K562 (cell line): ENCODE measurements around the gene SEH1L. TPM values are rescaled to one million over a fixed set of nuclear protein-coding genes. Genes with fewer than 3 reads are reported as not detected.
A peak's percentile ranks its signal among the peaks of the same experiment; 100 is the strongest.

Source experiments
- CBFA2T3 ChIP-seq: fragments of 450-650 bp; IDR thresholded peaks from 2 replicates; pipeline ENCODE4 v1.6.1; 2017
- GATA2 ChIP-seq: sonication (generic); formaldehyde crosslinking; IDR thresholded peaks from 2 replicates; pipeline ENCODE4 v1.4.0; 2020; ENCODE audit warnings: mild to moderate bottlenecking, missing genetic modification reagents
- LCOR ChIP-seq: sonication (generic); formaldehyde crosslinking; IDR thresholded peaks from 2 replicates; pipeline ENCODE4 v1.8.0; 2022; ENCODE audit warnings: mild to moderate bottlenecking, missing genetic modification reagents
- MCM5 ChIP-seq: fragments of 450-650 bp; IDR thresholded peaks from 2 replicates; pipeline ENCODE4 v1.6.1; 2016; ENCODE audit warnings: low read depth
- MCM7 ChIP-seq, 2 experiments: fragments of 450-650 bp; IDR thresholded peaks; 2 replicates each; pipeline ENCODE4 v1.6.1; 2016 to 2018
- MTA1 ChIP-seq: fragments of 450-650 bp; IDR thresholded peaks from 2 replicates; pipeline ENCODE4 v1.6.1; 2017; ENCODE audit warnings: borderline replicate concordance
- NONO ChIP-seq, 2 experiments: fragments of 200-400 bp in 1 of 2; fragments of 450-650 bp in 1 of 2; formaldehyde crosslinking in 1 of 2; IDR thresholded peaks; 2 replicates each; pipeline ENCODE4 v1.6.1; 2017; ENCODE audit warnings: low read depth in 2 of 2, mild to moderate bottlenecking in 2 of 2, moderate library complexity in 2 of 2, low read length in 1 of 2
- NR2F6 ChIP-seq: fragments of 450-650 bp; formaldehyde crosslinking; IDR thresholded peaks from 2 replicates; pipeline ENCODE4 v1.4.0; 2020; ENCODE audit warnings: mild to moderate bottlenecking
- SRSF9 ChIP-seq: fragments of 200-400 bp; formaldehyde crosslinking; IDR thresholded peaks from 2 replicates; pipeline ENCODE4 v1.6.1; 2017; ENCODE audit warnings: low read depth, low read length, borderline replicate concordance
- TRIM28 ChIP-seq: fragments of 450-650 bp; IDR thresholded peaks from 2 replicates; pipeline ENCODE4 v1.6.1; 2017
- WHSC1 ChIP-seq: IDR thresholded peaks from one replicate; pipeline ENCODE4 v1.6.1; 2012; ENCODE audit warnings: low read length, control low read depth, inconsistent platforms
- ZBTB1 ChIP-seq: sonication (generic); formaldehyde crosslinking; IDR thresholded peaks from 2 replicates; pipeline ENCODE4 v1.8.1; 2023; ENCODE audit warnings: missing genetic modification reagents, low read depth, mild to moderate bottlenecking, borderline replicate concordance
- polyA plus RNA-seq, 8 experiments: library from polyadenylated mRNA; depleted of rRNA in 4 of 8; stranded (reverse) in 5 of 8; unstranded in 3 of 8; fragments of >200 nt; fragmentation: Nextera tagmentation in 2 of 8; fragmentation: Illumina TruSeq in 1 of 8; extraction: Ambion mirVana in 2 of 8; extraction: Trizol in 1 of 8; gene quantifications; 2 replicates each; pipeline versions ENCODE4 v1.2.1 to v1.2.3, GENCODE V29; 2011 to 2014; ENCODE audit warnings: inconsistent platforms in 1 of 8, missing spikeins in 1 of 8
- total RNA-seq, 7 experiments: library from RNA; depleted of rRNA in 6 of 7; stranded (reverse); fragments of >200 nt in 6 of 7; fragmentation: Illumina TruSeq in 2 of 7; extraction: Trizol in 2 of 7; gene quantifications; 2 replicates each; pipeline versions ENCODE4 v1.2.1 to v1.2.3, GENCODE V29; 2011 to 2021; ENCODE audit warnings: low replicate concordance in 1 of 7
- TF ChIP-seq, protein P1 (sequence below): sonication (generic); formaldehyde crosslinking; IDR thresholded peaks from 2 replicates; pipeline ENCODE4 v1.8.0; 2023; ENCODE audit warnings: mild to moderate bottlenecking, missing genetic modification reagents
- TF ChIP-seq, protein P2 (sequence below): fragments of 450-650 bp; formaldehyde crosslinking; IDR thresholded peaks from 2 replicates; pipeline ENCODE4 v1.4.0; 2020; ENCODE audit warnings: mild to moderate bottlenecking, mixed read lengths
- TF ChIP-seq, protein P3 (sequence below): sonication (generic); formaldehyde crosslinking; IDR thresholded peaks from 2 replicates; pipeline ENCODE4 v1.8.1; 2023; ENCODE audit warnings: mild to moderate bottlenecking, missing genetic modification reagents
- TF ChIP-seq, protein P4 (sequence below): fragments of 450-650 bp; IDR thresholded peaks from 2 replicates; pipeline ENCODE4 v1.6.1; 2017; ENCODE audit warnings: mild to moderate bottlenecking, moderate library complexity
- TF ChIP-seq, protein P5 (sequence below): fragments of 250-450 bp; sonication (Bioruptor Pico); IDR thresholded peaks from 2 replicates; pipeline ENCODE4 v1.4.0; 2020; ENCODE audit warnings: mild to moderate bottlenecking, moderate library complexity
- TF ChIP-seq, protein P6 (sequence below): fragments of 250-450 bp; sonication (Bioruptor Pico); IDR thresholded peaks from 2 replicates; pipeline ENCODE4 v1.4.0; 2020; ENCODE audit warnings: mild to moderate bottlenecking

Gene SEH1L
- total and polyA plus RNA-seq, 9 of the 15 experiments (the other 6 are each of a cell fraction or from before 2014, with no cell fraction given), result 62.2 to 180 (median 108) TPM

DNA sequence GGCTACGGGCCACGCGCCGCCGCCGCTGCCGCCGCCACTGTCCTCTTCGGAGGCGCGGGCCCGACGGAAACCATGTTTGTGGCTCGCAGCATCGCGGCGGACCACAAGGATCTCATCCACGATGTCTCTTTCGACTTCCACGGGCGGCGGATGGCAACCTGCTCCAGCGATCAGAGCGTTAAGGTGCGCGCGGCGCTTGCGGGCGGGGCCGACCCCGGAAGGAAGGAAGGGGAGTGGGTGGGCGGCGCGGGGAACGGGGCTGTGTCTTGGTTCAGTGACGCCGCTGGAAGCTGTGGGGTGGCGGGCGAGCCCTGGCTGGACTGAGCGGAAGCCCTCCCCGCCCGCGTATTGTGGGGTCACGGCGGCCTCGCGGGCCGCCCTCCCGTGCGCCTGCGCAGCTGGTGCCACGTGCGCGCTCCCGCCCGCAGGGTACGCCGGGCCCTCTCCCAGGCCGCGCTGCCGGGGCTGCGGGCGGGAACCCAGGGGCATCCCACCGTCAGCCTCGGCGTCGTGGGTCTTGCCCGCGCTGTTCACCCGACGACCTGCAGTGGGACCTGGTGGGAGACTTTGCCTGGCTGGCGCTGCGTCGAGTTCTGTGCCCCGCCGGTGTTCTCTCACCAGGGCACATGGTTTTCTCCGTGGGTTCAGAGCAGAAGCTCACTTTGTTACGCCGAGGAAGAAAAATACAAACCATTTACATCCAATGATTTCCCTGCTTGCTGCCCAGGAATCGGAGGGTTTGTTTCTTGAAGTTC lies 416 bp downstream of the SEH1L start (continued):
- TF ChIP-seq MTA1 (no peak), ZBTB1 (0 out of 2 replicates have a peak, but pooled peaks have one; percentile 71), LCOR (CRISPR knock-in tag) (peak; percentile 74; the same call in 1 of the 2 replicates), CBFA2T3 (no peak), TRIM28 (no peak), MCM7 (IDR thresholded peaks at IDR 0.05) (no peak), MCM5 (no peak), NONO (IDR thresholded peaks at IDR 0.05; ENCODE audit: low read depth in 2 of 2, low read length in 1 of 2) (peak; percentile 63 to 78; a peak in 3 of 4 replicates), SRSF9 (no peak), NR2F6 (CRISPR knock-in tag) (no peak), WHSC1 (no peak), GATA2 (no peak)
- TF ChIP-seq, protein P1, sequence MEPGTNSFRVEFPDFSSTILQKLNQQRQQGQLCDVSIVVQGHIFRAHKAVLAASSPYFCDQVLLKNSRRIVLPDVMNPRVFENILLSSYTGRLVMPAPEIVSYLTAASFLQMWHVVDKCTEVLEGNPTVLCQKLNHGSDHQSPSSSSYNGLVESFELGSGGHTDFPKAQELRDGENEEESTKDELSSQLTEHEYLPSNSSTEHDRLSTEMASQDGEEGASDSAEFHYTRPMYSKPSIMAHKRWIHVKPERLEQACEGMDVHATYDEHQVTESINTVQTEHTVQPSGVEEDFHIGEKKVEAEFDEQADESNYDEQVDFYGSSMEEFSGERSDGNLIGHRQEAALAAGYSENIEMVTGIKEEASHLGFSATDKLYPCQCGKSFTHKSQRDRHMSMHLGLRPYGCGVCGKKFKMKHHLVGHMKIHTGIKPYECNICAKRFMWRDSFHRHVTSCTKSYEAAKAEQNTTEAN (CRISPR knock-in tag), result 0 out of 2 replicates have a peak, but pooled peaks have one; percentile 50
- TF ChIP-seq, protein P2, sequence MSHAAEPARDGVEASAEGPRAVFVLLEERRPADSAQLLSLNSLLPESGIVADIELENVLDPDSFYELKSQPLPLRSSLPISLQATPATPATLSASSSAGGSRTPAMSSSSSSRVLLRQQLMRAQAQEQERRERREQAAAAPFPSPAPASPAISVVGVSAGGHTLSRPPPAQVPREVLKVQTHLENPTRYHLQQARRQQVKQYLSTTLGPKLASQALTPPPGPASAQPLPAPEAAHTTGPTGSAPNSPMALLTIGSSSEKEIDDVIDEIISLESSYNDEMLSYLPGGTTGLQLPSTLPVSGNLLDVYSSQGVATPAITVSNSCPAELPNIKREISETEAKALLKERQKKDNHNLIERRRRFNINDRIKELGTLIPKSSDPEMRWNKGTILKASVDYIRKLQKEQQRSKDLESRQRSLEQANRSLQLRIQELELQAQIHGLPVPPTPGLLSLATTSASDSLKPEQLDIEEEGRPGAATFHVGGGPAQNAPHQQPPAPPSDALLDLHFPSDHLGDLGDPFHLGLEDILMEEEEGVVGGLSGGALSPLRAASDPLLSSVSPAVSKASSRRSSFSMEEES (CRISPR knock-in tag), result no peak
- TF ChIP-seq, protein P3, sequence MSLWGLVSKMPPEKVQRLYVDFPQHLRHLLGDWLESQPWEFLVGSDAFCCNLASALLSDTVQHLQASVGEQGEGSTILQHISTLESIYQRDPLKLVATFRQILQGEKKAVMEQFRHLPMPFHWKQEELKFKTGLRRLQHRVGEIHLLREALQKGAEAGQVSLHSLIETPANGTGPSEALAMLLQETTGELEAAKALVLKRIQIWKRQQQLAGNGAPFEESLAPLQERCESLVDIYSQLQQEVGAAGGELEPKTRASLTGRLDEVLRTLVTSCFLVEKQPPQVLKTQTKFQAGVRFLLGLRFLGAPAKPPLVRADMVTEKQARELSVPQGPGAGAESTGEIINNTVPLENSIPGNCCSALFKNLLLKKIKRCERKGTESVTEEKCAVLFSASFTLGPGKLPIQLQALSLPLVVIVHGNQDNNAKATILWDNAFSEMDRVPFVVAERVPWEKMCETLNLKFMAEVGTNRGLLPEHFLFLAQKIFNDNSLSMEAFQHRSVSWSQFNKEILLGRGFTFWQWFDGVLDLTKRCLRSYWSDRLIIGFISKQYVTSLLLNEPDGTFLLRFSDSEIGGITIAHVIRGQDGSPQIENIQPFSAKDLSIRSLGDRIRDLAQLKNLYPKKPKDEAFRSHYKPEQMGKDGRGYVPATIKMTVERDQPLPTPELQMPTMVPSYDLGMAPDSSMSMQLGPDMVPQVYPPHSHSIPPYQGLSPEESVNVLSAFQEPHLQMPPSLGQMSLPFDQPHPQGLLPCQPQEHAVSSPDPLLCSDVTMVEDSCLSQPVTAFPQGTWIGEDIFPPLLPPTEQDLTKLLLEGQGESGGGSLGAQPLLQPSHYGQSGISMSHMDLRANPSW (CRISPR knock-in tag), result no peak
- TF ChIP-seq, protein P4, sequence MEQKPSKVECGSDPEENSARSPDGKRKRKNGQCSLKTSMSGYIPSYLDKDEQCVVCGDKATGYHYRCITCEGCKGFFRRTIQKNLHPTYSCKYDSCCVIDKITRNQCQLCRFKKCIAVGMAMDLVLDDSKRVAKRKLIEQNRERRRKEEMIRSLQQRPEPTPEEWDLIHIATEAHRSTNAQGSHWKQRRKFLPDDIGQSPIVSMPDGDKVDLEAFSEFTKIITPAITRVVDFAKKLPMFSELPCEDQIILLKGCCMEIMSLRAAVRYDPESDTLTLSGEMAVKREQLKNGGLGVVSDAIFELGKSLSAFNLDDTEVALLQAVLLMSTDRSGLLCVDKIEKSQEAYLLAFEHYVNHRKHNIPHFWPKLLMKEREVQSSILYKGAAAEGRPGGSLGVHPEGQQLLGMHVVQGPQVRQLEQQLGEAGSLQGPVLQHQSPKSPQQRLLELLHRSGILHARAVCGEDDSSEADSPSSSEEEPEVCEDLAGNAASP, result no peak
- TF ChIP-seq, protein P5, sequence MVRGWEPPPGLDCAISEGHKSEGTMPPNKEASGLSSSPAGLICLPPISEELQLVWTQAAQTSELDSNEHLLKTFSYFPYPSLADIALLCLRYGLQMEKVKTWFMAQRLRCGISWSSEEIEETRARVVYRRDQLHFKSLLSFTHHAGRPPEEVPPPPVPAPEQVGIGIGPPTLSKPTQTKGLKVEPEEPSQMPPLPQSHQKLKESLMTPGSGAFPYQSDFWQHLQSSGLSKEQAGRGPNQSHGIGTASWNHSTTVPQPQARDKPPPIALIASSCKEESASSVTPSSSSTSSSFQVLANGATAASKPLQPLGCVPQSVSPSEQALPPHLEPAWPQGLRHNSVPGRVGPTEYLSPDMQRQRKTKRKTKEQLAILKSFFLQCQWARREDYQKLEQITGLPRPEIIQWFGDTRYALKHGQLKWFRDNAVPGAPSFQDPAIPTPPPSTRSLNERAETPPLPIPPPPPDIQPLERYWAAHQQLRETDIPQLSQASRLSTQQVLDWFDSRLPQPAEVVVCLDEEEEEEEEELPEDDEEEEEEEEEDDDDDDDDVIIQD (CRISPR knock-in tag), result no peak
- TF ChIP-seq, protein P6, sequence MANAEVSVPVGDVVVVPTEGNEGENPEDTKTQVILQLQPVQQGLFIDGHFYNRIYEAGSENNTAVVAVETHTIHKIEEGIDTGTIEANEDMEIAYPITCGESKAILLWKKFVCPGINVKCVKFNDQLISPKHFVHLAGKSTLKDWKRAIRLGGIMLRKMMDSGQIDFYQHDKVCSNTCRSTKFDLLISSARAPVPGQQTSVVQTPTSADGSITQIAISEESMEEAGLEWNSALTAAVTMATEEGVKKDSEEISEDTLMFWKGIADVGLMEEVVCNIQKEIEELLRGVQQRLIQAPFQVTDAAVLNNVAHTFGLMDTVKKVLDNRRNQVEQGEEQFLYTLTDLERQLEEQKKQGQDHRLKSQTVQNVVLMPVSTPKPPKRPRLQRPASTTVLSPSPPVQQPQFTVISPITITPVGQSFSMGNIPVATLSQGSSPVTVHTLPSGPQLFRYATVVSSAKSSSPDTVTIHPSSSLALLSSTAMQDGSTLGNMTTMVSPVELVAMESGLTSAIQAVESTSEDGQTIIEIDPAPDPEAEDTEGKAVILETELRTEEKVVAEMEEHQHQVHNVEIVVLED (CRISPR knock-in tag), result peak; percentile 80
